ENCODE measurements around the gene GLOD5.

- TF ChIP-seq CTCF (conservative IDR thresholded peaks at IDR 0.05; ENCODE audit: low read length) (no peak), EZH2phosphoT487 (IDR thresholded peaks at IDR 0.05; ENCODE audit: borderline replicate concordance, low read depth, low read length) (no peak)
Measured at GRCh38 chrX:48761674-48762471, at the start of gene GLOD5.

All from OCI-LY7 (cell line).